Measurements from ENCODE around the gene CFAP126.

DNA sequence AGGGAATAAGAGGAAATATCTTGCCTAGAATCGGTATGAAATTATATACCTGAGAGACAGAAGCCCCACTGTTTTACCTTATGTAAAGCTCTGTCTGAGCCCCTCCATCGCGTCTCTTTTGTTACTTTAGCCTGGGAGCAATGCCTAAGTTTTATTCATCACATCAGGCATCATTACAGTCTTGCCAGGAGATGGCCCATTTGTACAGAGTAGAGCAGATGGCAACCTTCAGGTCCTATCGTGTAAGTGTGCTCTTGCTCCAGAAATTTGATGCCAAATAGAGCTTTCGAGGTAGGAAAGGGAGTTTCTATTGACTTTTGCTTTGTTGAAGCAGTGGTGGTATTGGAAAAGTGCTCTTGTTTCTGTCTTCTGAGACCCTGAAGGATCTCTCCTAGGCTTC, 24.9 kb downstream of the CFAP126 start:
- no peak for TF ChIP-seq CTCF (IDR thresholded peaks at IDR 0.05; ENCODE audit: insufficient read depth, low read depth, low read length)
- no peak for TF ChIP-seq EZH2 (IDR thresholded peaks at IDR 0.05; ENCODE audit: insufficient read depth, low read length)

Data from astrocyte (in vitro differentiated cells and primary cell).